Measurements from ENCODE around the gene IGSF6. TPM values are rescaled to one million over a fixed set of nuclear protein-coding genes. Genes with fewer than 3 reads are reported as not detected.
A peak's percentile ranks its signal among the peaks of the same experiment; 100 is the strongest.
"Not testable (repeated sequence)": the region's sequence is repeated elsewhere in the genome, so short reads cannot be mapped to it uniquely, and the experiment has no call there.

The IGSF6 gene
- total RNA-seq, 1 experiment from 2014 or later: 0.23 TPM

- intact Hi-C loops (cut with micrococcal nuclease; ENCODE audit: unreplicated experiment): loop anchor here (5.0 kb wide), 1 partner anchor 55 kb away; no protein-coding TSS in a partner anchor
- H3K27ac ChIP-seq (ENCODE audit: low read length): no peak overlapping the region
- BruUV-seq (replicated peaks): no TSS peak
- no peaks in the 10 kb centered on the region for H3K9me3 ChIP-seq (ENCODE audit: control insufficient read depth, insufficient read depth, low read depth, low read length)
- ChIA-PET CTCF (interaction anchor here (0.6 to 0.8 kb wide), 2 partner anchors 53 to 1571 kb away, joined by 3 to 4 read pairs; no protein-coding TSS in a partner anchor), POLR2A (no interaction called here)
- peaks cover 5% of the 10 kb centered on the region for H3K4me1 ChIP-seq (ENCODE audit: control insufficient read depth, insufficient read depth, low read length)
- no peaks in the 10 kb centered on the region for H3K36me3 ChIP-seq (ENCODE audit: control insufficient read depth, insufficient read depth, low read length)
- H3K4me3 ChIP-seq (ENCODE audit: low read depth in 2 of 2, low read length in 2 of 2): no peak overlapping the region
- H3K27me3 ChIP-seq (ENCODE audit: control insufficient read depth, insufficient read depth, low read length): no peaks in the 10 kb centered on the region
- TF ChIP-seq POLR2AphosphoS5 (IDR thresholded peaks at IDR 0.05; ENCODE audit: low read depth, low read length) (no peak), REST (IDR thresholded peaks at IDR 0.05; ENCODE audit: insufficient read depth in 1 of 2, low read depth in 2 of 2, low read length in 1 of 2) (no peak), TCF7L2 (IDR thresholded peaks at IDR 0.05; ENCODE audit: low read depth, low read length) (no peak), SIN3A (IDR thresholded peaks at IDR 0.05; ENCODE audit: borderline replicate concordance, insufficient read depth, low read depth, low read length) (no peak), CTCF (IDR thresholded peaks at IDR 0.05) (no peak)
- no peak for DNase-seq (ENCODE audit: low read depth, low spot score)
- ATAC-seq: 0 out of 2 replicates have a peak, but pooled peaks have one; percentile 35
- in situ Hi-C loops (cut with HindIII; ENCODE audit: low pct_unique_long_range_greater_than_20kb, low sequenced_read_pairs): no loop called here
Measured at GRCh38 chr16:21637032-21637968, 15.1 kb downstream of the IGSF6 start.

GRCh38 chr16:21635694-21636093 lies 16.7 kb downstream of the IGSF6 start:
- BruUV-seq (replicated peaks); DNase-seq (ENCODE audit: low read depth, low spot score); H3K4me3 ChIP-seq (ENCODE audit: low read depth in 2 of 2, low read length in 2 of 2); CTCF ChIA-PET; H3K27ac ChIP-seq (ENCODE audit: low read length); H3K4me1 ChIP-seq (ENCODE audit: control insufficient read depth, insufficient read depth, low read length); H3K36me3 ChIP-seq (ENCODE audit: control insufficient read depth, insufficient read depth, low read length); ATAC-seq; POLR2A ChIA-PET; H3K9me3 ChIP-seq (ENCODE audit: control insufficient read depth, insufficient read depth, low read depth, low read length); H3K27me3 ChIP-seq (ENCODE audit: control insufficient read depth, insufficient read depth, low read length); in situ Hi-C loops (cut with HindIII; ENCODE audit: low pct_unique_long_range_greater_than_20kb, low sequenced_read_pairs): not testable (repeated sequence)
- intact Hi-C loops (cut with micrococcal nuclease; ENCODE audit: unreplicated experiment): loop anchor here (5.0 kb wide), 1 partner anchor 53 kb away; no protein-coding TSS in a partner anchor

GRCh38 chr16:21634216-21634615 lies 18.2 kb downstream of the IGSF6 start:
- TF ChIP-seq POLR2AphosphoS5 (IDR thresholded peaks at IDR 0.05; ENCODE audit: low read depth, low read length) (no peak), SIN3A (IDR thresholded peaks at IDR 0.05; ENCODE audit: borderline replicate concordance, insufficient read depth, low read depth, low read length) (no peak), TCF7L2 (IDR thresholded peaks at IDR 0.05; ENCODE audit: low read depth, low read length) (no peak), CTCF (IDR thresholded peaks at IDR 0.05) (no peak), REST (IDR thresholded peaks at IDR 0.05; ENCODE audit: insufficient read depth in 1 of 2, low read depth in 2 of 2, low read length in 1 of 2) (no peak)
- H3K36me3 ChIP-seq (ENCODE audit: control insufficient read depth, insufficient read depth, low read length): no peaks in the 10 kb centered on the region
- intact Hi-C loops (cut with micrococcal nuclease; ENCODE audit: unreplicated experiment): no loop called here
- POLR2A ChIA-PET: interaction anchor here (0.6 kb wide), 1 partner anchor 52 kb away, joined by 3 read pairs; no protein-coding TSS in a partner anchor
- no TSS peak for BruUV-seq (replicated peaks)
- CTCF ChIA-PET: no interaction called here
- no peaks in the 10 kb centered on the region for H3K27me3 ChIP-seq (ENCODE audit: control insufficient read depth, insufficient read depth, low read length)
- in situ Hi-C loops (cut with HindIII; ENCODE audit: low pct_unique_long_range_greater_than_20kb, low sequenced_read_pairs): no loop called here
- no peak overlapping the region for H3K27ac ChIP-seq (ENCODE audit: low read length)
- H3K4me1 ChIP-seq (ENCODE audit: control insufficient read depth, insufficient read depth, low read length): peaks cover 5% of the 10 kb centered on the region
- DNase-seq (ENCODE audit: low read depth, low spot score) (no peak), ATAC-seq (no peak)
- H3K9me3 ChIP-seq (ENCODE audit: control insufficient read depth, insufficient read depth, low read depth, low read length): no peaks in the 10 kb centered on the region
- H3K4me3 ChIP-seq (ENCODE audit: low read depth in 2 of 2, low read length in 2 of 2): no peak overlapping the region

All from Panc1 (cell line).